Umbilical cord (tissue), 2 donors: ENCODE data around the gene STK11. TPM values are rescaled to one million over a fixed set of nuclear protein-coding genes. Genes with fewer than 3 reads are reported as not detected.

Experiments
- DNase-seq: peaks from one replicate; pipeline ENCODE4 v3.0.0-alpha.2; 2015; ENCODE audit warnings: low spot score
- total RNA-seq: library from RNA; depleted of rRNA; stranded (reverse); fragments of >200 nt; gene quantifications from one replicate; pipeline ENCODE4 v1.2.3, GENCODE V29; 2014; ENCODE audit warnings: low replicate concordance; ENCODE audit not compliant: insufficient read depth

STK11 gene
- total RNA-seq, 1 donor from 2014 or later, result 60.4 TPM

- DNase-seq, result no peak
Observed at GRCh38 chr19:1249990-1250436, 44.4 kb downstream of the STK11 start.

DNA sequence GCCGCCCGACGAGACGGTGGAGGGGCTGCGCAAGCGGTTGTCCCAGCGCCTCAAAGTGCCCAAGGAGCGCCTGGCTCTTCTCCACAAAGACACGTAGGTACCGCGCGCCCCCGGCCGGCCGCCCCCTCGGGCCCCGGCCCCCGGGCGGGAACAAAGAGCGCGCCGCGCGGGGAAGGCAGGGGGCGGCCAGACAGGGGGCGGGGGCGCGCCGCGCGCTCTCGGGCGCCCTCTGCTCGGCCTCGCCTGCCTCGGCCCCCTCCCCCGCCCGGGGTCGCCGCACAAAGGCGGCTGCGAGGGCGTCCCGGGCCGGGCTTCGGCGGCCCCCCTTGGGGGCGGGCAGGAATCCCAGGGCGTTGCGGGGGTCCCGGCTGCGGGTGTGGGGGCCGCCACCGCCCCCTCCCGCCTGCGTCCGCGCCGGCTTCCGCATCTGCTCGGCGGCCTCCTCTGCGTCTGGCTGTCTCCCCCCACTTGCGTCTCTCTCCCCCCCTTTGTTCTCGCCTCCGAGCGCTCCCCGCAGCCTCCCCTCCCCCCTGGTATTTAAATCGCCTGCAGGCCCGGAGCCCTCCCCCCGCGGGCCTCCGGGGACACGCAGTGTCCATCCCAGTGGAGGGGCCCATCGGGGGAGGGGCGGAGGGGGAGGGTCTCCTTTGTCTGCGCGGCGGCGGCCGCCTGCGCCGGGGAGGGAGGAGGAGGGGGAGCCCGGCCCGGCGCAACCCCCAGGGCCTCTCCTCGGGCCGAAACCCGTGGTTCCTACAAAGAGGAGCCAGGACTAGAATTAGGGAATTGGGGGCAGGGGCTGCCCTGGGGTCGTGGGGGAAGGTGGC is 45.1 kb downstream of the STK11 start:
- DNase-seq, result peak; percentile 79

DNA sequence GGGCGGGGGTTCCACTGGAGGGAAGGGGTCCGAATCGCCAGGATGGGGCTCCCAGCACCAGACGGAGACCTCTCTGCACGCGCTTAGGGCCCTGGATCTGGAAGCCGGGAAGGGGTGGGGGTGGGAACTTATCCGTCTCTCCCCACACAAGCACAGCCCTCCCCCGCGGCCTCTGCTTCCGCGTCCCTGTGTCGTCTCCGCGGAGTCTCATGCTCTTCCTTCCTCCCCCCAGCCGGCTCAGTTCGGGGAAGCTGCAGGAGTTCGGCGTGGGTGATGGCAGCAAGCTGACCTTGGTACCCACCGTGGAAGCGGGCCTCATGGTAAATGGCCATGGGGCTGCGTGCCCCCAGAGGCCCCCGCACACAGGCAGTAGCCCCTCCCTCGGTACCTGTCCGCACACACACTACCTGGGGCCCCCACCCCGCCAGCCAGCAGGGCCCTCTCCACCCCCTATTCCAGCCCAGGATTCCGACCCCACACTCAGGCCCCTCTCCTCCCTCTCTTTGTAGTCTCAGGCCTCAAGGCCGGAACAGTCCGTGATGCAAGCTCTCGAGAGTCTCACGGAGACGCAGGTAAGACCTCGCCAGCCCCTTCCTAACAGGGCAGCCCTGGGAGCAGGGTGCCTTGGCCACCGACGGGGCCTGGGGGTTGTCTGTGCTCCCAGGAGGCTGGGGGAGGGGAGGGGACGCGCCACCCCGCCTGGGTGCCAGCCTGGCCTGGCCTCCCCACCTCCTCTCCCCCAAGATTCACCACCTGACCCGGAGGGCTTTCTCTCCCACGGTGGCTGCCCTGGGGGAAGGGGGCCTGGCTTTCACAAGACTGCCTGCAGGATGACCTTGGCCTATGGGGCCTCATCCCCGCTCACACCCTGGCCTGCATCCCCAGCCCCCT is 46.0 kb downstream of the STK11 start:
- peak; percentile 85 for DNase-seq

DNA sequence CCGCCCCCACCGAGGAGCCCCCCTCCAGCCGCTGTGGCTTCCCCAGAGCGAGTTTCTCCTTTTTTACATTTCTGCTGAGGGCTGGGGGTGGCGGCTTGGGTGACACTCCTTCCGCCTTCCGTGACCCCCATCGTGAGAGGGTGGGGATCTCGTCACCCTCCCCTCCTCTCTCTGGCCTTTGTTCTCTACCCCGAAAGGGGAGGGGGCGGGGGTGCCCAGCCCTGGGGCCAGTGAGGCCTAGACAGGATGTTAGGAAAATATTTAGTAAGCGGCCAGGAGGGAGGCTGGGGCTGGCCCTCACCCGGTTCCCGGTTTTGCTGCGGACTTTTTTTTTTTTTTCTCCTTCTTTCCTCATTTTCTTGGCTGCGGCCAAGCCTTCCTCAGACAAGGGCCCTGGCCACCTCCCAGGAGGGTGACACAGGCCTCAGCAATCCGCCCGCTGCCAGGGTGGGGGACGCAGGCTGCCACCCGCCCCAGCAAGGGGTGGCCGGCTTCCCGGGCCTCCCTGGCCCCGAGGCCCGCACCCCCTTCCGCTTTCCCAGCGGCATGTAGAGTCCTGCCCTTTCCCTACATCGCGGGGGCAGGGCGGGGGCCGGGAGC is 46.7 kb downstream of the STK11 start:
- peak; percentile 90 for DNase-seq

GRCh38 chr19:1252821-1253513 is 47.4 kb downstream of the STK11 start:
- DNase-seq, result peak; percentile 97

DNA sequence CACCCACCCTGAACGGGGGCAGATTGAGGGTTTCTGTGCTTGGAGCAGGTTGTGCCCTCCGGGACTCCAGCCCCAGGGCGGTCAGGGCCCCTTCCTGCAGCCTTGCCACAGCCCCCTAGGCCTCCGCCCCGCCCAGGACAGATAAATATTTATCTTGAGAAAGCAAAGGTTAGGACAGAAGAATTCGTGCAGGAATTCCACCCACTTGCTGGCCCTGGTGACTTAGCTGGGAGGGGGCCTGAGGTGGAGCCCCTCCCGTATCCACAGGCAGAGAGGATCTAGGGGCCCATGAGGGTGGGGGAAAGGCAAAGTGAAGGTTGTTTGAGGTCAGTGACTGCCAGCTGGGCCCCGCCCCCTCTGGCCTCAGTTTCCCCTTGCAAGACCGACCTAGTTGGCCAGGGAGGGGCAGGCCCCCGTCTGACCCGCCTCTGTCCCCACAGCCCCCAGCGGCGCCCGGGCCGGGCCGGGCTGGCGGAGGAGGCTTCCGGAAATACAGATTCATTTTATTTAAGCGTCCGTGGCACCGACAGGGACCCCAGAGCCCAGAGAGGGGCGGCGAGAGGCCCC is 48.0 kb downstream of the STK11 start:
- DNase-seq, result peak; percentile 87

- DNase-seq, result no peak
Observed at GRCh38 chr19:1254081-1254527, 48.5 kb downstream of the STK11 start.

DNA sequence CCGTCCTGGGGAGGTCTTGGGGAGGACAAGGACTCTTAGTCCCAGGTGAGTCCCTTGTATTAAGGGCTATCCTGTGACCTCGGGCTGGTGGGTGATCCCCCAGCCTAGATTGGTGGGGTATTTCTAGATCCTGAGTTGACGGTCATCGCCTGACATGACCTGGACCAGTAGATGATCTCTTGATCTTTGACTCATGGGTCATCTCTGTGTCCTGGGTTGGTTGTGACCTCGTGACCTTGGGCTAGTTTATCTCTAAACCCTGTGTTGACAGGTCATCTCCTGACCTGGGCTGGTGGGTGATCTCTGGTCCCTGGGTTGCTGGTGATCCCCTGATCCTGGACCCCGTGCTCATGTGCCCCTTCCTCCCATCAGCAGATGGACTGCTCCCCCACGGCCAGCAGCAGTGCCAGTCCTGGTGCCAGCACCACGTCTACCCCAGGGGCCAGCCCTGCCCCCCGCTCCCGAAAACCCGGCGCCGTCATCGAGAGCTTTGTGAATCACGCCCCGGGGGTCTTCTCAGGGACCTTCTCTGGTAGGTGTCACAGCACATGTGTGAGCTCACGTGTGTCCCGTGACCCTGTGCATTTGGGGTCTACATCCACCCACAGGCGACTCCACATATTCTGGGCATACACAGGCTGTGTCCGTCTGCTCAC is 49.1 kb downstream of the STK11 start:
- DNase-seq, result no peak

- no peak for DNase-seq
Observed at GRCh38 chr19:1255186-1256161, 49.9 kb downstream of the STK11 start.

GRCh38 chr19:1256646-1257474 is 51.3 kb downstream of the STK11 start:
- no peak for DNase-seq

- DNase-seq, result no peak
Observed at GRCh38 chr19:1257475-1258162, 52.0 kb downstream of the STK11 start.

GRCh38 chr19:1258163-1258492 is 52.5 kb downstream of the STK11 start:
- no peak for DNase-seq

- DNase-seq, result no peak
Observed at GRCh38 chr19:1258707-1259205, 53.2 kb downstream of the STK11 start.

DNA sequence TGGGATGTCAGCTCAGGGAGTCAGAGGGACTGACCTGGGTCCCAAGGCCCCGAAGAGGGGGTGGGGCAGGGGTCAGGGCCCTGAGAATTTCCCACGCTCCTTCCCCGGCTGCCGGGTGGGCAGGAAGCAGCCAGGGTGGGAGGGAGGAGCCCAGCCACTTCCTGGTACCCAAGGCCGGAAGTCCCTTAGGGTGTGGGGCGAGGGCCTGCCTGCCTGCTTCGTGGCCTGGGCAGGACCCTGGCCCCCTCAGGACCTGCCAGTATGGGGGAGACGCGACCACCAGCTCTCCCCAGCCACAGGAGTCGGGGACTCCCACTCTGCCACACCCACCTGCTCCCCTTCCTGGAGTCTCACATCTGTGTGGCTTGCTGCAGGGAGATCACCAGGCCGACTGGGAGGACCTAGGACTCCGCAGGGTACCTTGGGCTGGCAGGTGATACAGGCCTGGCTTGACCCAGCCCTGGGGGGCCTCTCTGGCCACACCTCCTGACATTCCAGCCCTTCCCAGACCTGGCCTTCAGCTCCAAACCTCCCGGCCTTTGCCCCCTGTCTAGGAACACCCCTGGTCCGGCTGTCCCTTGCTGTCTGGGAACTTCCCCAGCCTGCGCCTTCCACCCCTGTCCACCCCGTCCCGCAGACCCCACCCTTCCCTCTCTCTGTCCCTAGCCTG is 53.8 kb downstream of the STK11 start:
- DNase-seq, result no peak

DNA sequence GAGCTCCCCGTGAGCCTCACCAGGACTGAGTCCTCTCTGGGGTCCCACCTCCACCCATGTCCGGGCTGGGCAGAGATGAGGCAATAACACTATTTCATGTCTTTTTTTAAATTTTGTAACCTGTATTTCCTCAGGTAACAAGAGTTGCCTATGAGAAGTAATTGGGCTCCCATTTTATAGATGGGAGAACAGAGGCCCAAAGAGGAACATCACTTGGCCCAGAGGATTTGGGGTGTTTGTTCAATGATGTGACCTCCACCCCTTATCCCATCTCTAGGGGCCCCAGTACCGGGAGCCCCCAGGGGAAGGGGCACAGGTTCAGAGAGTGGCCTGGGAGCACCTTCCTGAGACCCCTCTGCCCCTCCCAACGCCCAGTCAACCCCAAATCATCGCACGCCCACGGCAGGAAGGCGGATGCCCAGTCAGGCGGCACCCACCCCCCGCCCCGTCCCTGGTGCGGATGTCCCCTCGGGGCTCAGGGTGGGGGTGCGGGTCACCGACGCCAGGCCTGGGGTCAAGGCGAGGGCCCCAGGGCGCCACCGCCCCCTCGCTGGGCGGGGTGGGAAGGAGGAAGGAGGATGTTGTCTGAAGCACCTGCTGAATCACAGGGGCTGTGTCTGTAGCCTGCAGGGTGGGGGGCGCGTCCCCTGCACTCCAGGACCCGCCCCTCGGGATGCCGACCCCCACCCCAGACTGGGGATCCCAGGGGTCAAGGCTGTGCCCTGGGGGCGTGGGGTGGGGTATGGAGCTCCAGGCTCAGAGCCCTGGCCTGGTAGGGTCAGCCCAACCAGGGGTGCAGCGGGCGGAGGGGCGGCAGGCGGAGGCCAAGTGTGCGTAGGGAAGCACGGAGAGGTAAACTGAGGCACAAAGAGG is 54.5 kb downstream of the STK11 start:
- DNase-seq, result no peak
